Measurements from ENCODE around the gene BNIP3.

DNA sequence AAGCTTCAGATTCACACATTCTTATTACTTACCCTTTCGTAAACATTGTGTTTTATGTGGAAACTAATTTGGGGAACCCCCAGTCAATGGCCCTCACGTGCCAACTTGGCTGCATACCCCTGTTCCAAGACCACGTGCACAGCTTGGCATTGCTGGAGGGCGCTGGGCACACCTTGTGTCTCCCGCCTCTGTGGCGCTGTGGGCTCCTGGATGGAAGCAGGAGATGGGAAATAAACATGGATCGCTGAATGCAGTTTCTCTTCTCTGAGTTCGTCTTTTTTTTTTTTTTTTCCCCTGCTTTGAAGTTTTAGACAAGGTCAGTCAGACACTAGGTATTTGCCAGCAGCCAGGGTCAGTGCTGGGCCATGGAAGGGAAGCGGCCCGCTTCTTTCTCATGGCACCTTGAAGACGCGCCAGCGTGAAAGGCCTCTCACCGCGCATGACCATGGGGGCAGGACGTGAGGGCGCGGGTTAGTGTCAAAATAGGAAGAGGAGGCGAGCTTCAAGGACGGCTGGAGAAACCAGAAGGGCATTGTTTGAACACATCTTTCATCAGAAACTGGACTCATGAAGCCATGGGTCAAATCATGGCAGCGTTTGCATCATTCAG, 27.3 kb downstream of the BNIP3 start:
- TF ChIP-seq, protein P1, sequence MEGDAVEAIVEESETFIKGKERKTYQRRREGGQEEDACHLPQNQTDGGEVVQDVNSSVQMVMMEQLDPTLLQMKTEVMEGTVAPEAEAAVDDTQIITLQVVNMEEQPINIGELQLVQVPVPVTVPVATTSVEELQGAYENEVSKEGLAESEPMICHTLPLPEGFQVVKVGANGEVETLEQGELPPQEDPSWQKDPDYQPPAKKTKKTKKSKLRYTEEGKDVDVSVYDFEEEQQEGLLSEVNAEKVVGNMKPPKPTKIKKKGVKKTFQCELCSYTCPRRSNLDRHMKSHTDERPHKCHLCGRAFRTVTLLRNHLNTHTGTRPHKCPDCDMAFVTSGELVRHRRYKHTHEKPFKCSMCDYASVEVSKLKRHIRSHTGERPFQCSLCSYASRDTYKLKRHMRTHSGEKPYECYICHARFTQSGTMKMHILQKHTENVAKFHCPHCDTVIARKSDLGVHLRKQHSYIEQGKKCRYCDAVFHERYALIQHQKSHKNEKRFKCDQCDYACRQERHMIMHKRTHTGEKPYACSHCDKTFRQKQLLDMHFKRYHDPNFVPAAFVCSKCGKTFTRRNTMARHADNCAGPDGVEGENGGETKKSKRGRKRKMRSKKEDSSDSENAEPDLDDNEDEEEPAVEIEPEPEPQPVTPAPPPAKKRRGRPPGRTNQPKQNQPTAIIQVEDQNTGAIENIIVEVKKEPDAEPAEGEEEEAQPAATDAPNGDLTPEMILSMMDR (conservative IDR thresholded peaks at IDR 0.05), result no peak
- no peak for TF ChIP-seq ZFX (IDR thresholded peaks at IDR 0.05)

All from C4-2B (cell line).